HepG2 (cell line): ENCODE results near the gene NPHS1. TPM values are rescaled to one million over a fixed set of nuclear protein-coding genes. Genes with fewer than 3 reads are reported as not detected.
A peak's percentile ranks its signal among the peaks of the same experiment; 100 is the strongest.

Experiments
- CBX2 ChIP-seq, 2 experiments: fragments of 200-600 bp in 1 of 2; sonication (generic); formaldehyde crosslinking in 1 of 2; IDR thresholded peaks; 2 replicates each; pipeline versions ENCODE4 v1.7.0 to v1.8.1; 2018 to 2022; ENCODE audit warnings: low read depth in 2 of 2, low read length in 1 of 2, mild to moderate bottlenecking in 1 of 2, missing genetic modification reagents in 1 of 2
- HOXA7 ChIP-seq: sonication (generic); formaldehyde crosslinking; IDR thresholded peaks from 2 replicates; pipeline ENCODE4 v1.8.1; 2022; ENCODE audit warnings: mild to moderate bottlenecking, missing genetic modification reagents, moderate library complexity
- ISL2 ChIP-seq: sonication (generic); formaldehyde crosslinking; IDR thresholded peaks from 2 replicates; pipeline ENCODE4 v1.5.0; 2020; ENCODE audit warnings: missing genetic modification reagents
- PLRG1 ChIP-seq: fragments of 450-650 bp; conservative IDR thresholded peaks from 2 replicates; pipeline ENCODE4 v1.6.1; 2016
- POLR2G ChIP-seq: fragments of 200-400 bp; formaldehyde crosslinking; IDR thresholded peaks from 2 replicates; pipeline ENCODE4 v1.6.1; 2018; ENCODE audit warnings: mild to moderate bottlenecking, low read depth, low read length, moderate library complexity
- ZNF354B ChIP-seq: sonication (generic); formaldehyde crosslinking; IDR thresholded peaks from 2 replicates; pipeline ENCODE4 v1.8.0; 2022; ENCODE audit warnings: mild to moderate bottlenecking, missing genetic modification reagents
- ZNF382 ChIP-seq: sonication (generic); formaldehyde crosslinking; IDR thresholded peaks from 2 replicates; pipeline ENCODE4 v1.5.0; 2020; ENCODE audit warnings: missing genetic modification reagents, mild to moderate bottlenecking, borderline replicate concordance
- ZNF746 ChIP-seq: sonication (generic); formaldehyde crosslinking; IDR thresholded peaks from 2 replicates; pipeline ENCODE4 v1.8.0; 2022; ENCODE audit warnings: mild to moderate bottlenecking, missing genetic modification reagents
- polyA plus RNA-seq, 8 experiments: library from polyadenylated mRNA; depleted of rRNA in 3 of 8; stranded (reverse) in 7 of 8; unstranded in 1 of 8; fragments of >200 nt; fragmentation: Illumina TruSeq in 4 of 8; extraction: Trizol in 4 of 8; gene quantifications; 2 replicates each; pipeline versions ENCODE4 v1.2.1 to v1.2.3, GENCODE V29; 2011 to 2016; ENCODE audit warnings: low read depth in 4 of 8, missing spikeins in 1 of 8, mixed read lengths in 1 of 8; ENCODE audit not compliant: insufficient read depth in 1 of 8
- total RNA-seq, 5 experiments: library from RNA; depleted of rRNA; stranded (reverse); fragments of >200 nt; fragmentation: Illumina TruSeq; extraction: Trizol; gene quantifications; 2 replicates each; pipeline ENCODE4 v1.2.3, GENCODE V29; 2016; ENCODE audit warnings: low read depth in 1 of 5
- TF ChIP-seq, protein P1 (sequence below): sonication (generic); formaldehyde crosslinking; IDR thresholded peaks from 2 replicates; pipeline ENCODE4 v1.4.0; 2020; ENCODE audit warnings: mild to moderate bottlenecking, missing genetic modification reagents
- TF ChIP-seq, protein P2 (sequence below): IDR thresholded peaks from 2 replicates; pipeline ENCODE4 v1.6.1; 2012; ENCODE audit warnings: low read length, improper control_type of control experiment
- TF ChIP-seq, protein P3 (sequence below): sonication (generic); formaldehyde crosslinking; IDR thresholded peaks from 2 replicates; pipeline ENCODE4 v1.4.0; 2020; ENCODE audit warnings: mild to moderate bottlenecking, missing genetic modification reagents
- TF ChIP-seq, protein P4 (sequence below): sonication (generic); formaldehyde crosslinking; IDR thresholded peaks from 2 replicates; pipeline ENCODE4 v1.5.0; 2020; ENCODE audit warnings: missing genetic modification reagents
- TF ChIP-seq, protein P5 (sequence below): sonication (generic); formaldehyde crosslinking; IDR thresholded peaks from 2 replicates; pipeline ENCODE4 v1.4.0; 2020; ENCODE audit warnings: missing genetic modification reagents
- TF ChIP-seq, protein P6 (sequence below): sonication (generic); formaldehyde crosslinking; IDR thresholded peaks from 2 replicates; pipeline ENCODE4 v1.4.0; 2020; ENCODE audit warnings: mild to moderate bottlenecking, missing genetic modification reagents
- TF ChIP-seq, protein P7 (sequence below): IDR thresholded peaks from 2 replicates; pipeline ENCODE4 v1.6.1; 2016; ENCODE audit warnings: low read depth, control low read depth

NPHS1 gene
- total and polyA plus RNA-seq, 2 of the 13 experiments (the other 11 are each of a cell fraction or from before 2014, with no cell fraction given), result not detected

DNA sequence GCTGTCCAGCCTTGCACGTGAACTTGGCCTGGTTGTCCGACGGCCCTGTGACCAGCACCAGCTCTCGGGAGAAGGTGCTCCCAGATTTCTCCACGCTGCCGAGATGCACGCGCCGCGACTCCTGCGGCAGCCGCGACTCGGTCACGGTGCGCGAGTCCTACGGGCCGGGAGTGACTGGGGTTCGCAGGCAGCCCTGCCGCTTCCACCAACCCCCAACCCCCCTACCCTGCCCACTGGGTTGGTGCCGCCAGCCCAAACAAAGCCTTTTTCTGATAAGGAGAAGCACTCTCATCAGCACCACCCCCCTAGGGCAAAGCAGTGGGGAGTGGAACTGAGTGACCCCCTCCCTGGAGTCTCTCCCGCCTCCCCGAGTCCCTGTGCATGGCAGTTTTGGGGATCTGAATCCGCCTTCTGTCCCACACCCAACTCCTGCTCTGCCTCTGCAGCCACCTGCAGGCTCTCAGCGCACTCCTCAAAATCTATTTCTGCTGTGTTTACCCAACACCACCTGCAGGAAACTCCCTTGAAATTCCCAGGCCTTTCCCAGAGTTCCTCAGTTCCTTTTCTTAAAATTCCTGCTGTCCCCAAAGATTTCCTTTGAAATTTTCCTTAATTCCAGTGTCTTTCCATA lies 6.2 kb downstream of the NPHS1 start (continued):
- TF ChIP-seq, protein P1, sequence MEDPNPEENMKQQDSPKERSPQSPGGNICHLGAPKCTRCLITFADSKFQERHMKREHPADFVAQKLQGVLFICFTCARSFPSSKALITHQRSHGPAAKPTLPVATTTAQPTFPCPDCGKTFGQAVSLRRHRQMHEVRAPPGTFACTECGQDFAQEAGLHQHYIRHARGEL (CRISPR knock-in tag), result no peak
- no peak for TF ChIP-seq ZNF382 (CRISPR knock-in tag)
- TF ChIP-seq ZNF354B (CRISPR knock-in tag), result no peak
- TF ChIP-seq, protein P2, sequence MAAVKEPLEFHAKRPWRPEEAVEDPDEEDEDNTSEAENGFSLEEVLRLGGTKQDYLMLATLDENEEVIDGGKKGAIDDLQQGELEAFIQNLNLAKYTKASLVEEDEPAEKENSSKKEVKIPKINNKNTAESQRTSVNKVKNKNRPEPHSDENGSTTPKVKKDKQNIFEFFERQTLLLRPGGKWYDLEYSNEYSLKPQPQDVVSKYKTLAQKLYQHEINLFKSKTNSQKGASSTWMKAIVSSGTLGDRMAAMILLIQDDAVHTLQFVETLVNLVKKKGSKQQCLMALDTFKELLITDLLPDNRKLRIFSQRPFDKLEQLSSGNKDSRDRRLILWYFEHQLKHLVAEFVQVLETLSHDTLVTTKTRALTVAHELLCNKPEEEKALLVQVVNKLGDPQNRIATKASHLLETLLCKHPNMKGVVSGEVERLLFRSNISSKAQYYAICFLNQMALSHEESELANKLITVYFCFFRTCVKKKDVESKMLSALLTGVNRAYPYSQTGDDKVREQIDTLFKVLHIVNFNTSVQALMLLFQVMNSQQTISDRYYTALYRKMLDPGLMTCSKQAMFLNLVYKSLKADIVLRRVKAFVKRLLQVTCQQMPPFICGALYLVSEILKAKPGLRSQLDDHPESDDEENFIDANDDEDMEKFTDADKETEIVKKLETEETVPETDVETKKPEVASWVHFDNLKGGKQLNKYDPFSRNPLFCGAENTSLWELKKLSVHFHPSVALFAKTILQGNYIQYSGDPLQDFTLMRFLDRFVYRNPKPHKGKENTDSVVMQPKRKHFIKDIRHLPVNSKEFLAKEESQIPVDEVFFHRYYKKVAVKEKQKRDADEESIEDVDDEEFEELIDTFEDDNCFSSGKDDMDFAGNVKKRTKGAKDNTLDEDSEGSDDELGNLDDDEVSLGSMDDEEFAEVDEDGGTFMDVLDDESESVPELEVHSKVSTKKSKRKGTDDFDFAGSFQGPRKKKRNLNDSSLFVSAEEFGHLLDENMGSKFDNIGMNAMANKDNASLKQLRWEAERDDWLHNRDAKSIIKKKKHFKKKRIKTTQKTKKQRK, result no peak
- no peak for TF ChIP-seq PLRG1
- TF ChIP-seq, protein P3, sequence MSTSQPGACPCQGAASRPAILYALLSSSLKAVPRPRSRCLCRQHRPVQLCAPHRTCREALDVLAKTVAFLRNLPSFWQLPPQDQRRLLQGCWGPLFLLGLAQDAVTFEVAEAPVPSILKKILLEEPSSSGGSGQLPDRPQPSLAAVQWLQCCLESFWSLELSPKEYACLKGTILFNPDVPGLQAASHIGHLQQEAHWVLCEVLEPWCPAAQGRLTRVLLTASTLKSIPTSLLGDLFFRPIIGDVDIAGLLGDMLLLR, result no peak
- TF ChIP-seq ZNF746 (CRISPR knock-in tag), result 0 out of 2 replicates have a peak, but pooled peaks have one; percentile 39
- no peak for TF ChIP-seq CBX2 (IDR thresholded peaks at IDR 0.05; ENCODE audit: low read depth, low read length)
- TF ChIP-seq CBX2 (CRISPR knock-in tag; IDR thresholded peaks at IDR 0.05; ENCODE audit: low read depth), result no peak
- TF ChIP-seq ISL2 (CRISPR knock-in tag), result no peak
- 0 out of 2 replicates have a peak, but pooled peaks have one; percentile 39 for TF ChIP-seq HOXA7 (CRISPR knock-in tag)
- TF ChIP-seq, protein P4, sequence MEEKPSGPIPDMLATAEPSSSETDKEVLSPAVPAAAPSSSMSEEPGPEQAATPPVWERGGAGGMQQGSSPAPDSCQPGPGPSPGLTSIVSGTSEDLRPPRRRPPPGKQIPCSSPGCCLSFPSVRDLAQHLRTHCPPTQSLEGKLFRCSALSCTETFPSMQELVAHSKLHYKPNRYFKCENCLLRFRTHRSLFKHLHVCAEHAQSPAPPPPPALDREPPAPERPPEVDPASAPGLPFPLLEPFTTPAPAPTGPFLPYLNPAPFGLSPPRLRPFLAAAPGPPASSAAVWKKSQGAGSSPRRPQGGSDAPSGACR (CRISPR knock-in tag), result no peak
- TF ChIP-seq, protein P5, sequence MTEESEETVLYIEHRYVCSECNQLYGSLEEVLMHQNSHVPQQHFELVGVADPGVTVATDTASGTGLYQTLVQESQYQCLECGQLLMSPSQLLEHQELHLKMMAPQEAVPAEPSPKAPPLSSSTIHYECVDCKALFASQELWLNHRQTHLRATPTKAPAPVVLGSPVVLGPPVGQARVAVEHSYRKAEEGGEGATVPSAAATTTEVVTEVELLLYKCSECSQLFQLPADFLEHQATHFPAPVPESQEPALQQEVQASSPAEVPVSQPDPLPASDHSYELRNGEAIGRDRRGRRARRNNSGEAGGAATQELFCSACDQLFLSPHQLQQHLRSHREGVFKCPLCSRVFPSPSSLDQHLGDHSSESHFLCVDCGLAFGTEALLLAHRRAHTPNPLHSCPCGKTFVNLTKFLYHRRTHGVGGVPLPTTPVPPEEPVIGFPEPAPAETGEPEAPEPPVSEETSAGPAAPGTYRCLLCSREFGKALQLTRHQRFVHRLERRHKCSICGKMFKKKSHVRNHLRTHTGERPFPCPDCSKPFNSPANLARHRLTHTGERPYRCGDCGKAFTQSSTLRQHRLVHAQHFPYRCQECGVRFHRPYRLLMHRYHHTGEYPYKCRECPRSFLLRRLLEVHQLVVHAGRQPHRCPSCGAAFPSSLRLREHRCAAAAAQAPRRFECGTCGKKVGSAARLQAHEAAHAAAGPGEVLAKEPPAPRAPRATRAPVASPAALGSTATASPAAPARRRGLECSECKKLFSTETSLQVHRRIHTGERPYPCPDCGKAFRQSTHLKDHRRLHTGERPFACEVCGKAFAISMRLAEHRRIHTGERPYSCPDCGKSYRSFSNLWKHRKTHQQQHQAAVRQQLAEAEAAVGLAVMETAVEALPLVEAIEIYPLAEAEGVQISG, result no peak
- TF ChIP-seq, protein P6, sequence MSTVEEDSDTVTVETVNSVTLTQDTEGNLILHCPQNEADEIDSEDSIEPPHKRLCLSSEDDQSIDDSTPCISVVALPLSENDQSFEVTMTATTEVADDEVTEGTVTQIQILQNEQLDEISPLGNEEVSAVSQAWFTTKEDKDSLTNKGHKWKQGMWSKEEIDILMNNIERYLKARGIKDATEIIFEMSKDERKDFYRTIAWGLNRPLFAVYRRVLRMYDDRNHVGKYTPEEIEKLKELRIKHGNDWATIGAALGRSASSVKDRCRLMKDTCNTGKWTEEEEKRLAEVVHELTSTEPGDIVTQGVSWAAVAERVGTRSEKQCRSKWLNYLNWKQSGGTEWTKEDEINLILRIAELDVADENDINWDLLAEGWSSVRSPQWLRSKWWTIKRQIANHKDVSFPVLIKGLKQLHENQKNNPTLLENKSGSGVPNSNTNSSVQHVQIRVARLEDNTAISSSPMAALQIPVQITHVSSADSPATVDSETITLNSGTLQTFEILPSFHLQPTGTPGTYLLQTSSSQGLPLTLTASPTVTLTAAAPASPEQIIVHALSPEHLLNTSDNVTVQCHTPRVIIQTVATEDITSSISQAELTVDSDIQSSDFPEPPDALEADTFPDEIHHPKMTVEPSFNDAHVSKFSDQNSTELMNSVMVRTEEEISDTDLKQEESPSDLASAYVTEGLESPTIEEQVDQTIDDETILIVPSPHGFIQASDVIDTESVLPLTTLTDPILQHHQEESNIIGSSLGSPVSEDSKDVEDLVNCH (CRISPR knock-in tag), result no peak
- TF ChIP-seq, protein P7, sequence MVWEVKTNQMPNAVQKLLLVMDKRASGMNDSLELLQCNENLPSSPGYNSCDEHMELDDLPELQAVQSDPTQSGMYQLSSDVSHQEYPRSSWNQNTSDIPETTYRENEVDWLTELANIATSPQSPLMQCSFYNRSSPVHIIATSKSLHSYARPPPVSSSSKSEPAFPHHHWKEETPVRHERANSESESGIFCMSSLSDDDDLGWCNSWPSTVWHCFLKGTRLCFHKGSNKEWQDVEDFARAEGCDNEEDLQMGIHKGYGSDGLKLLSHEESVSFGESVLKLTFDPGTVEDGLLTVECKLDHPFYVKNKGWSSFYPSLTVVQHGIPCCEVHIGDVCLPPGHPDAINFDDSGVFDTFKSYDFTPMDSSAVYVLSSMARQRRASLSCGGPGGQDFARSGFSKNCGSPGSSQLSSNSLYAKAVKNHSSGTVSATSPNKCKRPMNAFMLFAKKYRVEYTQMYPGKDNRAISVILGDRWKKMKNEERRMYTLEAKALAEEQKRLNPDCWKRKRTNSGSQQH (CRISPR knock-in tag), result no peak
- no peak for TF ChIP-seq POLR2G
